SU-DHL-6 (cell line): ENCODE results near the gene CDC42BPG.

Experiments
- H2AFZ ChIP-seq: fragments of 200-600 bp; sonication (generic); 2 replicates; pipeline ENCODE4 v1.6.1; 2014; ENCODE audit warnings: low read depth, mild to moderate bottlenecking, moderate library complexity, mixed read lengths, antibody characterized with exemption, low read length; ENCODE audit not compliant: severe bottlenecking
- H3F3A ChIP-seq: fragments of 200-600 bp; shearing (Covaris generic); 2 replicates; pipeline ENCODE4 v1.6.0; 2016; ENCODE audit warnings: antibody characterized with exemption, mild to moderate bottlenecking; ENCODE audit not compliant: insufficient read depth
- H3K27ac ChIP-seq: fragments of 200-600 bp; sonication (generic); 2 replicates; pipeline ENCODE4 v1.5.1; 2016; ENCODE audit warnings: low read depth, mild to moderate bottlenecking, low read length, moderate library complexity, mixed read lengths
- H3K27me3 ChIP-seq: fragments of 200-600 bp; sonication (generic), shearing (Covaris generic); 2 replicates; pipeline ENCODE4 v1.6.0; 2014; ENCODE audit warnings: mild to moderate bottlenecking, low read length
- H3K36me3 ChIP-seq: fragments of 200-600 bp; sonication (generic); 2 replicates; pipeline ENCODE4 v1.6.1; 2014; ENCODE audit warnings: mild to moderate bottlenecking, low read length, mixed read lengths
- H3K4me2 ChIP-seq: fragments of 300-600, 200-600 bp; shearing (Covaris generic), sonication (generic); 2 replicates; pipeline ENCODE4 v1.6.0; 2014; ENCODE audit warnings: low read length, low read depth, mild to moderate bottlenecking; ENCODE audit not compliant: poor library complexity, severe bottlenecking
- H3K4me3 ChIP-seq: fragments of 200-600 bp; sonication (generic); 2 replicates; pipeline ENCODE4 v1.5.1; 2014; ENCODE audit warnings: antibody characterized with exemption, low read length, mild to moderate bottlenecking, mixed read lengths; ENCODE audit not compliant: insufficient read depth, poor library complexity, severe bottlenecking
- H3K79me2 ChIP-seq: fragments of 200-600 bp; sonication (generic); 2 replicates; pipeline ENCODE4 v1.6.1; 2014; ENCODE audit warnings: mild to moderate bottlenecking, low read length, moderate library complexity; ENCODE audit not compliant: insufficient read depth
- H3K9ac ChIP-seq: fragments of 200-600 bp; sonication (generic); 2 replicates; pipeline ENCODE4 v1.7.0; 2014; ENCODE audit warnings: mild to moderate bottlenecking, low read length
- H3K9me2 ChIP-seq: fragments of 200-600 bp; sonication (generic); replicated peaks from 2 replicates; pipeline ENCODE4 v1.6.1; 2014; ENCODE audit warnings: low read length; ENCODE audit not compliant: insufficient read depth
- H3K9me3 ChIP-seq: fragments of 200-600 bp; sonication (generic); 2 replicates; pipeline ENCODE4 v1.6.1; 2014; ENCODE audit warnings: low read length, mixed read lengths; ENCODE audit not compliant: insufficient read depth
- H4K20me1 ChIP-seq: fragments of 200-600 bp; sonication (generic); 2 replicates; pipeline ENCODE4 v1.6.1; 2014; ENCODE audit warnings: low read depth, mild to moderate bottlenecking, antibody characterized with exemption, low read length, moderate library complexity, mixed read lengths
- CTCF ChIP-seq: fragments of 200-600 bp; sonication (generic); IDR thresholded peaks from one replicate; pipeline ENCODE4 v1.5.1; 2017; ENCODE audit warnings: antibody characterized with exemption, mild to moderate bottlenecking, low read length, moderate library complexity; ENCODE audit not compliant: insufficient read depth, poor library complexity, severe bottlenecking
- EZH2phosphoT487 ChIP-seq: fragments of 200-600 bp; sonication (generic), shearing (Covaris generic); conservative IDR thresholded peaks from 2 replicates; pipeline ENCODE4 v1.6.1; 2018; ENCODE audit warnings: mild to moderate bottlenecking, antibody characterized with exemption, low read length, moderate library complexity, mixed read lengths

CDC42BPG gene

GRCh38 chr11:64791781-64792291, 52.6 kb downstream of the CDC42BPG start:
- H3K79me2 ChIP-seq: no peaks in the 10 kb centered on the region
- H2AFZ ChIP-seq: no peak overlapping the region
- no peaks in the 10 kb centered on the region for H3K9me3 ChIP-seq
- H3K4me3 ChIP-seq: no peak overlapping the region
- TF ChIP-seq EZH2phosphoT487 (no peak), CTCF (no peak)
- no peaks in the 10 kb centered on the region for H3K27me3 ChIP-seq
- H3K9ac ChIP-seq: no peak overlapping the region
- no peaks in the 10 kb centered on the region for H3K9me2 ChIP-seq
- no peaks in the 10 kb centered on the region for H3K36me3 ChIP-seq
- no peaks in the 10 kb centered on the region for H3F3A ChIP-seq
- H3K4me2 ChIP-seq: no peak overlapping the region
- H3K27ac ChIP-seq: no peak overlapping the region
- no peaks in the 10 kb centered on the region for H4K20me1 ChIP-seq

- H2AFZ ChIP-seq: no peak overlapping the region
- H3K27ac ChIP-seq: no peak overlapping the region
- H3F3A ChIP-seq: no peaks in the 10 kb centered on the region
- no peaks in the 10 kb centered on the region for H3K9me3 ChIP-seq
- no peak overlapping the region for H3K4me3 ChIP-seq
- no peak for TF ChIP-seq EZH2phosphoT487
- TF ChIP-seq CTCF: no peak
- H3K9me2 ChIP-seq: no peaks in the 10 kb centered on the region
- no peaks in the 10 kb centered on the region for H3K27me3 ChIP-seq
- no peaks in the 10 kb centered on the region for H3K79me2 ChIP-seq
- H3K9ac ChIP-seq: no peak overlapping the region
- no peaks in the 10 kb centered on the region for H4K20me1 ChIP-seq
- H3K4me2 ChIP-seq: no peak overlapping the region
- no peaks in the 10 kb centered on the region for H3K36me3 ChIP-seq
Observed at GRCh38 chr11:64790205-64791095, 54.0 kb downstream of the CDC42BPG start.

GRCh38 chr11:64789331-64790204, 54.9 kb downstream of the CDC42BPG start:
- no peaks in the 10 kb centered on the region for H4K20me1 ChIP-seq
- no peaks in the 10 kb centered on the region for H3K27me3 ChIP-seq
- H3K9ac ChIP-seq: no peak overlapping the region
- no peak overlapping the region for H3K4me3 ChIP-seq
- TF ChIP-seq CTCF (no peak), EZH2phosphoT487 (no peak)
- no peaks in the 10 kb centered on the region for H3K9me3 ChIP-seq
- no peaks in the 10 kb centered on the region for H3F3A ChIP-seq
- no peak overlapping the region for H3K27ac ChIP-seq
- H3K4me2 ChIP-seq: no peak overlapping the region
- no peaks in the 10 kb centered on the region for H3K36me3 ChIP-seq
- H3K9me2 ChIP-seq: no peaks in the 10 kb centered on the region
- no peaks in the 10 kb centered on the region for H3K79me2 ChIP-seq
- H2AFZ ChIP-seq: no peak overlapping the region
